H1 (cell line): Measurements from ENCODE around the gene FBXL16. TPM values are rescaled to one million over a fixed set of nuclear protein-coding genes. Genes with fewer than 3 reads are reported as not detected.

Experiments
- CHD7 ChIP-seq: fragments of 300-600 bp; sonication (generic); IDR thresholded peaks from 2 replicates; pipeline ENCODE4 v1.7.1; 2012; ENCODE audit warnings: low read length, moderate library complexity, mild to moderate bottlenecking, inconsistent platforms; ENCODE audit not compliant: insufficient replicate concordance
- polyA plus RNA-seq, 7 experiments: library from polyadenylated mRNA; depleted of rRNA in 3 of 7; stranded (reverse) in 5 of 7; unstranded in 2 of 7; fragments of >200 nt in 5 of 7; fragments of 200-250 nt in 2 of 7; gene quantifications; 1 replicate in 5 of 7; 2 replicates in 1 of 7; 4 replicates in 1 of 7; pipeline versions ENCODE4 v1.2.1 to v1.2.3, GENCODE V29; 2011 to 2013; ENCODE audit warnings: missing spikeins in 2 of 7, mixed read lengths in 2 of 7
- total RNA-seq: library from RNA; stranded (reverse); fragmentation: NEBNext Ultra II Directional; extraction: Animal tissue kit (Norgen Biotek cat#: 25700); gene quantifications from 2 replicates; pipeline ENCODE4 v1.2.1, GENCODE V29; 2021

The FBXL16 gene
- total and polyA plus RNA-seq, 2 of the 8 experiments (the other 6 are each of a cell fraction or from before 2014, with no cell fraction given) = 12.5 to 12.8 TPM

GRCh38 chr16:747978-748746 lies 42.6 kb upstream of the FBXL16 start (continued):
- no peak for TF ChIP-seq CHD7
- TF ChIP-seq, all 59 proteins: peak for 0
